ENCODE data around the gene GKN1.

- TF ChIP-seq POLR2AphosphoS5 (IDR thresholded peaks at IDR 0.05), result no peak
- TF ChIP-seq, protein P1, sequence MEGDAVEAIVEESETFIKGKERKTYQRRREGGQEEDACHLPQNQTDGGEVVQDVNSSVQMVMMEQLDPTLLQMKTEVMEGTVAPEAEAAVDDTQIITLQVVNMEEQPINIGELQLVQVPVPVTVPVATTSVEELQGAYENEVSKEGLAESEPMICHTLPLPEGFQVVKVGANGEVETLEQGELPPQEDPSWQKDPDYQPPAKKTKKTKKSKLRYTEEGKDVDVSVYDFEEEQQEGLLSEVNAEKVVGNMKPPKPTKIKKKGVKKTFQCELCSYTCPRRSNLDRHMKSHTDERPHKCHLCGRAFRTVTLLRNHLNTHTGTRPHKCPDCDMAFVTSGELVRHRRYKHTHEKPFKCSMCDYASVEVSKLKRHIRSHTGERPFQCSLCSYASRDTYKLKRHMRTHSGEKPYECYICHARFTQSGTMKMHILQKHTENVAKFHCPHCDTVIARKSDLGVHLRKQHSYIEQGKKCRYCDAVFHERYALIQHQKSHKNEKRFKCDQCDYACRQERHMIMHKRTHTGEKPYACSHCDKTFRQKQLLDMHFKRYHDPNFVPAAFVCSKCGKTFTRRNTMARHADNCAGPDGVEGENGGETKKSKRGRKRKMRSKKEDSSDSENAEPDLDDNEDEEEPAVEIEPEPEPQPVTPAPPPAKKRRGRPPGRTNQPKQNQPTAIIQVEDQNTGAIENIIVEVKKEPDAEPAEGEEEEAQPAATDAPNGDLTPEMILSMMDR (IDR thresholded peaks at IDR 0.05), result no peak
Observed at GRCh38 chr2:68934021-68934420, 40.4 kb upstream of the GKN1 start.

Data from gastroesophageal sphincter (tissue), 3 donors.